Measurements from ENCODE around the gene LHFPL2. TPM values are rescaled to one million over a fixed set of nuclear protein-coding genes. Genes with fewer than 3 reads are reported as not detected.
A peak's percentile ranks its signal among the peaks of the same experiment; 100 is the strongest.

Gene LHFPL2
- total and polyA plus RNA-seq, 4 donors: 6.5 to 49.4 (median 47.7) TPM

GRCh38 chr5:78566747-78567425 is 81.7 kb downstream of the LHFPL2 start:
- no peak overlapping the region for H3K4me3 ChIP-seq
- TF ChIP-seq CTCF (IDR thresholded peaks at IDR 0.05; ENCODE audit: control extremely low read depth, extremely low read depth): no peak
- H3K27ac ChIP-seq (ENCODE audit: low read depth in 1 of 2, low read length in 1 of 2): no peak overlapping the region
- ATAC-seq (ENCODE audit: insufficient read depth, low FRiP score) (peak; percentile 60), DNase-seq (no peak)
- H3K4me1 ChIP-seq (ENCODE audit: control insufficient read depth in 5 of 5, insufficient read depth in 5 of 5, low read length in 5 of 5): peaks cover 7 to 27% (median 15%) of the 10 kb centered on the region in 5 donors
- WGBS, 2 donors: 80 to 85% methylated on average over 7 of the region's 7 CpGs
- no peaks in the 10 kb centered on the region for H3K9me3 ChIP-seq (ENCODE audit: control insufficient read depth in 4 of 4, insufficient read depth in 3 of 4, low read length in 3 of 4)
- no peaks in the 10 kb centered on the region for H3K27me3 ChIP-seq (ENCODE audit: control insufficient read depth in 3 of 3, insufficient read depth in 3 of 3, low read length in 2 of 3)
- no peak overlapping the region for H3K9ac ChIP-seq (ENCODE audit: insufficient read depth in 1 of 2, low read length in 2 of 2)
- H3K36me3 ChIP-seq (ENCODE audit: control insufficient read depth in 4 of 4, insufficient read depth in 4 of 4, low read length in 4 of 4): peaks cover 0 to 9% (median 1%) of the 10 kb centered on the region in 4 donors

GRCh38 chr5:78565395-78565794 is 83.2 kb downstream of the LHFPL2 start:
- WGBS, 2 donors: 97 to 98% methylated on average over 1 of the region's 1 CpG
- ATAC-seq (ENCODE audit: insufficient read depth, low FRiP score): no peak
- Histone ChIP-seq H3K27ac (ENCODE audit: low read depth in 1 of 2, low read length in 1 of 2) (no peak overlapping the region), H3K9me3 (ENCODE audit: control insufficient read depth in 4 of 4, insufficient read depth in 3 of 4, low read length in 3 of 4) (no peaks in the 10 kb centered on the region), H3K4me1 (ENCODE audit: control insufficient read depth in 5 of 5, insufficient read depth in 5 of 5, low read length in 5 of 5) (peaks cover 7 to 27% (median 15%) of the 10 kb centered on the region in 5 donors), H3K4me3 (no peak overlapping the region), H3K36me3 (ENCODE audit: control insufficient read depth in 4 of 4, insufficient read depth in 4 of 4, low read length in 4 of 4) (peaks cover 0 to 9% (median 1%) of the 10 kb centered on the region in 4 donors), H3K9ac (ENCODE audit: insufficient read depth in 1 of 2, low read length in 2 of 2) (no peak overlapping the region), H3K27me3 (ENCODE audit: control insufficient read depth in 3 of 3, insufficient read depth in 3 of 3, low read length in 2 of 3) (no peaks in the 10 kb centered on the region)
- DNase-seq: no peak
- TF ChIP-seq CTCF (IDR thresholded peaks at IDR 0.05; ENCODE audit: control extremely low read depth, extremely low read depth): no peak

- H3K4me3 ChIP-seq: no peak overlapping the region
- H3K4me1 ChIP-seq (ENCODE audit: control insufficient read depth in 5 of 5, insufficient read depth in 5 of 5, low read length in 5 of 5): peaks cover 3 to 10% (median 5%) of the 10 kb centered on the region in 5 donors
- no peak for TF ChIP-seq CTCF (IDR thresholded peaks at IDR 0.05; ENCODE audit: control extremely low read depth, extremely low read depth)
- H3K27ac ChIP-seq (ENCODE audit: low read depth in 1 of 2, low read length in 1 of 2): no peak overlapping the region
- H3K9me3 ChIP-seq (ENCODE audit: control insufficient read depth in 4 of 4, insufficient read depth in 3 of 4, low read length in 3 of 4): no peaks in the 10 kb centered on the region
- H3K9ac ChIP-seq (ENCODE audit: insufficient read depth in 1 of 2, low read length in 2 of 2): no peak overlapping the region
- no peaks in the 10 kb centered on the region for H3K27me3 ChIP-seq (ENCODE audit: control insufficient read depth in 3 of 3, insufficient read depth in 3 of 3, low read length in 2 of 3)
- DNase-seq (no peak), ATAC-seq (ENCODE audit: insufficient read depth, low FRiP score) (no peak)
- H3K36me3 ChIP-seq (ENCODE audit: control insufficient read depth in 4 of 4, insufficient read depth in 4 of 4, low read length in 4 of 4): peaks cover 0 to 13% (median 1%) of the 10 kb centered on the region in 4 donors
- WGBS, 2 donors: 50 to 71% methylated on average over 2 of the region's 2 CpGs
Measured at GRCh38 chr5:78563621-78564020, 85.0 kb downstream of the LHFPL2 start.
